ENCODE measurements around the gene IKBIP. TPM values are rescaled to one million over a fixed set of nuclear protein-coding genes. Genes with fewer than 3 reads are reported as not detected.
"Not testable (repeated sequence)": the region's sequence is repeated elsewhere in the genome, so short reads cannot be mapped to it uniquely, and the experiment has no call there.

Gene IKBIP
- total RNA-seq, 2 experiments from 2014 or later: 20.1 to 27.0 TPM

- CTCF ChIA-PET: interaction anchor here (1.4 to 2.2 kb wide), 2 partner anchors 10 kb away, joined by 5 to 11 read pairs; no protein-coding TSS in a partner anchor
- not testable (repeated sequence) for H3K27me3 Mint-ChIP-seq
Measured at GRCh38 chr12:98576795-98577194, 67.8 kb downstream of the IKBIP start.

DNA sequence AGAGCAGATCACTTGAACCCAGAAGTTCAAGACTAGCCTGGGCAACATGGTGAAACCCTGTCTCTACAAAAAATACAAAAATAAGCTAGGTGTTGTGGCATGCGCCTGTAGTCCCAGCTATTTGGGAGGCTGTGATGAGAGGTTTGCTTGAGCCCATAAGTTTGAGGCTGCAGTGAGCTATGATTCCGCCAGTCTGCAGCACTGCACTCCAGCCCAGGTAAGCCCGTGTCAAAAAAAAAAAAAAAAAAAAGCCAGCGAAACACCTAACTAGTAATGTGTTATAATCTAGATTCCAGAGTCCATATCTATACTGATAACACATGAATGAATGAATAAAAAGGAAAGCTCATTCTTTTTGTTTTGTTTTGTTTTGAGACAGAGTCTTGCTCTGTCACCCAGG, 69.6 kb downstream of the IKBIP start:
- no peak overlapping the region for H3K27ac Mint-ChIP-seq
- no peaks in the 10 kb centered on the region for H3K36me3 Mint-ChIP-seq (ENCODE audit: low read depth)
- no peak overlapping the region for H3K4me3 Mint-ChIP-seq
- peaks cover 2% of the 10 kb centered on the region for H3K27me3 Mint-ChIP-seq
- POLR2A ChIA-PET: interaction anchor here (0.6 kb wide), 1 partner anchor 223 kb away, joined by 4 read pairs; no protein-coding TSS in a partner anchor
- intact Hi-C loops (cut with DNase I, micrococcal nuclease): no loop called here
- DNase-seq (no peak), ATAC-seq (no peak)
- H3K9me3 Mint-ChIP-seq (ENCODE audit: low read depth): no peaks in the 10 kb centered on the region
- CTCF ChIA-PET: no interaction called here
- no peaks in the 10 kb centered on the region for H3K4me1 Mint-ChIP-seq

More at GRCh38 chr12:98576795-98577194, 67.8 kb downstream of the IKBIP start:
- H3K4me1 Mint-ChIP-seq; H3K4me3 Mint-ChIP-seq; intact Hi-C loops (cut with DNase I, micrococcal nuclease); H3K36me3 Mint-ChIP-seq (ENCODE audit: low read depth); ATAC-seq; DNase-seq; H3K27ac Mint-ChIP-seq; H3K9me3 Mint-ChIP-seq (ENCODE audit: low read depth): not testable (repeated sequence)
- POLR2A ChIA-PET: interaction anchor here (0.6 kb wide), 1 partner anchor 185 kb away, joined by 3 read pairs; no protein-coding TSS in a partner anchor

Other genes with a start within 250 kb of the IKBIP start
- 100 to 1,000 TPM; 328 to 429 TPM for gene TMPO, start 129.2 kb downstream of the IKBIP start, total RNA-seq
- gene SLC25A3, start 51.1 kb downstream of the IKBIP start, total RNA-seq: 100 to 1,000 TPM; 426 to 591 TPM
- 10 to 100 TPM; 16.5 to 17.4 TPM for gene APAF1, start 502 bp upstream of the IKBIP start, total RNA-seq